Right atrium auricular region (tissue), 2 donors: Measurements from ENCODE around the gene LYST. TPM values are rescaled to one million over a fixed set of nuclear protein-coding genes. Genes with fewer than 3 reads are reported as not detected.
"Not testable (repeated sequence)": the region's sequence is repeated elsewhere in the genome, so short reads cannot be mapped to it uniquely, and the experiment has no call there.

ENCODE experiments used
- DNase-seq: peaks from one replicate; pipeline ENCODE4 v3.0.0-alpha.2; 2019; ENCODE audit warnings: low spot score
- H3K27ac ChIP-seq, 2 donors: fragments of 200-600 bp; sonication (generic); 1 replicate in 1 of 2; 2 replicates in 1 of 2; pipeline ENCODE4 v1.5.1; 2016 to 2019
- H3K27me3 ChIP-seq, 2 donors: fragments of 200-600 bp; sonication (generic); one replicate each; pipeline versions ENCODE4 v1.5.1 to v1.6.0; 2017 to 2019
- H3K36me3 ChIP-seq: fragments of 200-600 bp; sonication (generic); one replicate; pipeline ENCODE4 v1.5.1; 2016
- H3K4me1 ChIP-seq, 2 donors: fragments of 200-600 bp; sonication (generic); one replicate each; pipeline versions ENCODE4 v1.5.1 to v1.6.0; 2017 to 2019
- H3K4me3 ChIP-seq, 2 donors: fragments of 200-600 bp; sonication (generic); 1 replicate in 1 of 2; 2 replicates in 1 of 2; pipeline ENCODE4 v1.5.1; 2017 to 2019; ENCODE audit warnings: mild to moderate bottlenecking in 1 of 2, moderate library complexity in 1 of 2
- H3K9me3 ChIP-seq, 2 donors: fragments of 200-600 bp; sonication (generic); one replicate each; pipeline ENCODE4 v1.5.1; 2019
- CTCF ChIP-seq, 2 donors: fragments of 200-600 bp; sonication (generic); IDR thresholded peaks; one replicate each; pipeline ENCODE4 v1.5.1; 2019; ENCODE audit warnings: antibody characterized with exemption in 2 of 2
- total RNA-seq, 2 donors: library from RNA; depleted of rRNA; stranded (reverse); fragments of >200 nt; gene quantifications; one replicate each; pipeline ENCODE4 v1.1.0, GENCODE V29; 2016

LYST gene
- total RNA-seq, 2 donors from 2014 or later = 7.3 to 13.0 TPM

DNA sequence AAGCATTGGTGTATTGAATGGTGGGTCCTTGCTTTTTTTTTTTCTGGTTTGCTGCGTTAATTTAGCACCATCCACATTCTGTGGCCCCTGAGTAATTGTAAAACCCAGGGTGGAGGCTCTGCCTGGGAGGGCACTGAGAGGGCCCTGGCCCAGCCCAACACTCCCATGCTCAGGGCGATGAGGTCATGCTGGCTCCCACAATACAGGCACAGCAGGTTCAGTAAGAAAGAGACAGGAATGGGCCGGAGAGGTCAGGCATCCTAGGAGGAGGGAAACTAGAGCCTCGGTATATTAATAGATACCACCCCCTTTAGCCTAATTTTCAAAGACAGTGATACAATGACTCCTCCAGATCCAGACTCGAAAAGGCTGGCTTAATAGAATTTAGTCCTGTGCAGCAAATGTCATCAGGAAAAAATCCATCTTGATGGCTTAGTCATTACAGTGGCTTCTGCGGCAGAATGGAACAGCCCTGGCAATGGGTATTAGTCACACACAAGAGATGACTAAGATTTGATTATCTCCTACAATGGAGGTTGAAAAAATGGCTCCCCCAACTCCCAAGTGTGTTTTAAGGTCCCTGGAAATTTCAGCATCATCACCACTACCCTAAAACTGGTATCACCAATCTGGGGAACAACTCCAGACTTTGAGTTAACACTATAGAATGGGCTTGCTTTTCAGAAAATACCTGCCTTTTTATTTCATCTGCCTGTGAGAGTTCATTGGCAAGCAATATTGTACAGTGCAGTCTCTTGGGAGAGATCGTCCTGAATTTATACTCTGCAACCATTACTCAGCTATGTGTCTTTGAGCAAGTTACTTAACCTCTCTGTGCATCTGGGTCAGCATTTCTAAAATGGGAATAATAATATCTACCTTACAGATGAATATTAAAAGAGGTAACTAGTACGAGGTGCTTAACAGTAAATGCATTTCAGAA is 43.9 kb upstream of the LYST start:
- Histone ChIP-seq H3K4me1 (peaks cover 0 to 9% of the 10 kb centered on the region in 2 donors), H3K9me3 (no peaks in the 10 kb centered on the region), H3K27ac (peak overlapping the region; percentile 46 to 47), H3K27me3 (no peaks in the 10 kb centered on the region), H3K36me3 (no peaks in the 10 kb centered on the region), H3K4me3 (no peak overlapping the region)
- TF ChIP-seq CTCF (IDR thresholded peaks at IDR 0.05) = no peak
- DNase-seq = no peak

GRCh38 chr1:235908742-235909520 is 42.2 kb upstream of the LYST start:
- no peaks in the 10 kb centered on the region for H3K36me3 ChIP-seq
- no peaks in the 10 kb centered on the region for H3K27me3 ChIP-seq
- H3K27ac ChIP-seq = no peak overlapping the region
- DNase-seq = no peak
- H3K9me3 ChIP-seq = no peaks in the 10 kb centered on the region
- no peak overlapping the region for H3K4me3 ChIP-seq
- peaks cover 0 to 9% of the 10 kb centered on the region in 2 donors for H3K4me1 ChIP-seq
- TF ChIP-seq CTCF (IDR thresholded peaks at IDR 0.05) = no peak

DNA sequence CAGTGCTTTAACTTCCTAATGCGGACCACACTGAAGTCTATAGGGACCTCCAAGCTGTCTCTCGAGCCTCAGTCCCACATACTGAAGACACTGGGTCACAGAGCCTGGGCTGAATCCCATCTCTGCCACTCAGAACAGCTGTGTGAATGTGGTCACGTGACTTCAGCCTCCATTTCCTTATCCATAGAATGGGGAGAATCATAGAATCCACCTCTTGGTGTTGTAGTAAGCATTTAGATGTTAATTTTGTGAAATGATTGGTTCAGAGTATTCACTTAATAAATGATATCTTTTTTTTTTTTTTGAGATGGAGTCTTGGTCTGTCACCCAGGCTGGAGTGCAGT is 41.2 kb upstream of the LYST start:
- no peak for TF ChIP-seq CTCF (IDR thresholded peaks at IDR 0.05)
- Histone ChIP-seq H3K4me1 (peaks cover 0 to 9% of the 10 kb centered on the region in 2 donors), H3K27ac (no peak overlapping the region), H3K36me3 (no peaks in the 10 kb centered on the region), H3K27me3 (no peaks in the 10 kb centered on the region), H3K4me3 (no peak overlapping the region), H3K9me3 (no peaks in the 10 kb centered on the region)
- DNase-seq = no peak

DNA sequence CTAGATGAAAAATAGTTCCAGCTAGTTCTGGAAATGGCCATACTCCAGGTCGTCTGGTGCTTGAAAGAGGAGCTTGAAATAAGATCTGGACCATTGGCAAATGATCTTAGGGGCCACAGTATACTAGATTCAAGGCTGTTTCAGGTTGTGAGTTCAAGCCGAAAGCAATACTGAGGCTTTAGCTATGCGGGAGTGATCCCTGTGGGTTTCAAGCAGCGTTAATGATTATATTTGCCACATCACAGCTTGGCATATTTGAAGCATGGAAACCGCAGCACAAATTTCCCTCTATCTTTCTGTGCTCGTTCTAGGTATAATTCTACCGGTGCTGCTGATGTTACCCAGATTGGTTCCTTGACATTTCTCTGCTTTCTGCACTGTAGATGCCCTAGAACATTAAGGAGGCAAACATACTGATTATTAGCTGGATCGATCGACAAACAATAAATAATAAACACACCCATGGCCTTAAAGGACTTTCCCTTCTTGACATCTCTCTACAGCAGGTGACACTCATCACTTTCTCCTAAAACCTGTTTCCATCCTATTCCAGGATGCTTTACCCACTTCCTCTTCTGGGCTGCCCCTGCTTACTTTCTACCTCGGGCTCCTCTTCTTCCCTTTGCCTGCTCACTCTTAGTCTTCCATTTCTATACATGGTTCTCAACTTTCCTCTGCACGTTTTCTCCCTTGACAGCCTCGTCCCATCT is 40.6 kb upstream of the LYST start:
- peaks cover 0 to 9% of the 10 kb centered on the region in 2 donors for H3K4me1 ChIP-seq
- H3K4me3 ChIP-seq = no peak overlapping the region
- no peak overlapping the region for H3K27ac ChIP-seq
- no peak for TF ChIP-seq CTCF (IDR thresholded peaks at IDR 0.05)
- no peak for DNase-seq
- H3K27me3 ChIP-seq = no peaks in the 10 kb centered on the region
- no peaks in the 10 kb centered on the region for H3K36me3 ChIP-seq
- no peaks in the 10 kb centered on the region for H3K9me3 ChIP-seq

DNA sequence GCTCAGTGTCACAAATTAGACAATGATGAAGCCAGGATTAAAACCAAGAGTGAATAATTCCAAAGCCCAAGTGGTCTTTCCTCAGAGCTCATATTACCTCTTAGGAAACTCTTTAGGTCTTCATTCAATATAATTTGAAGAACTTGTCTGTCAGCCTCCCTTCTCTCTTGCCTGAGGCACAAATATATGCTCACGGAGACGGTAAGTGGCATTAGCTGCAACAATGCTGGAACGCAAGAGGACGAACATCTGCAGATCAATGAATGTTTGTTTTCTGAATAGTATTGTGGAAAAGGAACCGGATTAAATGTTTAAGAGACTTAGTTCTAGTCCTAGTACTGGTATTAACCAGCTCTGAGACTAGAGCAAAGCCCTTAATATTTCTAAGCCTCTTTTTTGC is 39.7 kb upstream of the LYST start:
- no peak overlapping the region for H3K4me3 ChIP-seq
- DNase-seq = no peak
- no peaks in the 10 kb centered on the region for H3K36me3 ChIP-seq
- no peaks in the 10 kb centered on the region for H3K27me3 ChIP-seq
- no peak overlapping the region for H3K27ac ChIP-seq
- peaks cover 0 to 9% of the 10 kb centered on the region in 2 donors for H3K4me1 ChIP-seq
- no peaks in the 10 kb centered on the region for H3K9me3 ChIP-seq
- no peak for TF ChIP-seq CTCF (IDR thresholded peaks at IDR 0.05)

- DNase-seq, H3K27ac ChIP-seq, H3K36me3 ChIP-seq, H3K4me3 ChIP-seq, H3K4me1 ChIP-seq, H3K27me3 ChIP-seq, H3K9me3 ChIP-seq: not testable (repeated sequence)
Observed at GRCh38 chr1:235903809-235904208, 37.1 kb upstream of the LYST start.
